ENCODE results near the gene WHRN.

Gene WHRN

DNA sequence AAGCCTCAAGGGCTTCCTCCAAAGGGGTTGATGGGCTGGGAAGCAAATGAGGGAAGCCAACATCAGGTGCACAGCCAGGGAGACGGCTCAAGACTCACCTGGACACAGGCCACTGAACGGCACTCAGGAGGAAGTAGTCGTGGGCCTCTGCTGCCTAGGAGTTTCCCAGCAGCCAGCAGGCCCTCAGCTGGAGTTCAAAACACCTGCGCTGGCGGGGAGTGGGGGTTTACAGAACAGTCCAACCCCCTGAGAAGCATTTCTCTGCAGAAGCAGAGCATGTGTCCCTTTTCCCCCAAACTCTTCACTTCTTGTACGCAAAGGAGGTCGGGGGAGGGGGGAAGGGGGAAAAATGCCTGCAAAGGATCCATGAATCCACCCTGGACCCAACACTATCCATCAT, 2.3 kb downstream of the WHRN start:
- Mint-ChIP-seq H3K36me3 (ENCODE audit: low read depth) (no peaks in the 10 kb centered on the region), H3K27ac (peak overlapping the region; percentile 30), H3K4me1 (ENCODE audit: low read depth) (peaks cover 31% of the 10 kb centered on the region), H3K9me3 (no peaks in the 10 kb centered on the region), H3K4me3 (peak overlapping the region; percentile 63), H3K27me3 (peaks cover 24% of the 10 kb centered on the region)

DNA sequence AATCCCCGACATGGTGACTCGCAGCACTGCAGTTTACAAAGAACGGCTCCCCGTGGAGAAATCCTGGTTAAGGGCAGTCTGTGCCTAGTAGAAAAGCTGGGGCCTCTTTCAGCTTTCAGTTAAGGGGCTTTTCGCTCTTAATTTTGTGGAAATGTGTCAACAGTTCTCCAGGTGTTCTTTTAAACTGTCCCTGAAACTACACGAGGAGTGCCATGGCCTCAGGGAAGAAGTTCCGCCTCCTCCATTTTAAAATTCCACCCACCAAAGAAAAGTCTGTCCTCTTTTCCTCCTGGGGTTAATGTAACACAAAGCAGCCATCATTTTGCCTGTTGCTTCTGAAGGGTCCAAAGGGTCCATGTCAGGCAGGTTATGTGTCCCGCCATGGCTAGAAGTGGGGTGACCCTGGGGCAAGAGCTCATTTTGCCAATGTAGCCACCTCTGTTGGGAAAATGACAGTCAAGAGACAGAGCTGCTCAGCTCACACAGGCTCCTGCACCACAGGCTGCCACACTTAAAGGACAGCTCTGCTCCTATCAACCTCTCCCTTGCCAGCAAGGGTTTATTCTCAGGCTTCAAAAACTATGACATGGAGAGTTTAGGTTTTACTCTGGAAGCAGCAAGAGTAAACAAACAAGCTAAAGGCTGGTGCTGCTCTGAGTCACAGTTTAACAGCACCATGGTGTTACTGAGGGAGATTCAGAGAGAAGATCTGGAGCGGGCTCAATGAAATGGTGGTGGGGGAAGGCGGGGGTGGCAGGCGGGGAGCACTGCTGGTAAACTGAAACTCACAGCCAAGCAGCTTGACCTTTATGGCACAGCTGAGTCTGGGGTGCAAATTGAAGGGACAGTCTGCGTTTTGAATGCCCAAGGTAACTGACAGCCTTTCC, 3.2 kb downstream of the WHRN start:
- Mint-ChIP-seq H3K9me3 (no peaks in the 10 kb centered on the region), H3K27me3 (peaks cover 14% of the 10 kb centered on the region), H3K27ac (peak overlapping the region; percentile 21), H3K4me3 (no peak overlapping the region), H3K4me1 (ENCODE audit: low read depth) (peaks cover 40% of the 10 kb centered on the region), H3K36me3 (ENCODE audit: low read depth) (no peaks in the 10 kb centered on the region)

DNA sequence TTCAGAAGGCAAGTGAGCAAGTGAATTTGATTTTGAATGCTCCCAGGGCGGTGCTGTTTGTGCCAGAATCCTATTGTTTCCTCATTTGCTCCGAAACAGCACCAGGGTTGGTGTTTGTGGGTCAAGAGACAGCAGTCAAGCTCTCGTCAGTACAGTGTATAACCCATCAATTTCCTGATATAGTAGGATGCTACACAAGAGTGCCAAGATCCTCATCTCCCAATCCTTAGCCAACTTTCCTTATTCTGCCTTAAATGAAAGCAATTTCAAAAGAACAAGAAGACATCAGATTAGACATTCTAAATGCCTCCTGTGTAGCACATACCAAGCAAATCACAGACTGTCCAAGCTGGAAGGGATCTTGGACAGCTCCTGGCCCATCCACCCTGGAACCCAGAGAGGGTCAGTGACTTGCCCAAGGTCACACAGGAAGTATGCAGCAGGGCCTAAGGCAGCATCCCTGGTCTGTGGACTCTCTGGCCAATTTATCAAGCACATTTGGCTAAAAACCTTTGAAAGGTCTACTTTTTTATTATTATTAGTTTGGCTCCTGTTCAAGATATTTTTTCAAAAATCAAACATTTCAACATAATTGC, 4.5 kb downstream of the WHRN start:
- peaks cover 2% of the 10 kb centered on the region for H3K27me3 Mint-ChIP-seq
- no peak overlapping the region for H3K4me3 Mint-ChIP-seq
- H3K9me3 Mint-ChIP-seq, result no peaks in the 10 kb centered on the region
- H3K27ac Mint-ChIP-seq, result no peak overlapping the region
- no peaks in the 10 kb centered on the region for H3K36me3 Mint-ChIP-seq (ENCODE audit: low read depth)
- peaks cover 46% of the 10 kb centered on the region for H3K4me1 Mint-ChIP-seq (ENCODE audit: low read depth)

DNA sequence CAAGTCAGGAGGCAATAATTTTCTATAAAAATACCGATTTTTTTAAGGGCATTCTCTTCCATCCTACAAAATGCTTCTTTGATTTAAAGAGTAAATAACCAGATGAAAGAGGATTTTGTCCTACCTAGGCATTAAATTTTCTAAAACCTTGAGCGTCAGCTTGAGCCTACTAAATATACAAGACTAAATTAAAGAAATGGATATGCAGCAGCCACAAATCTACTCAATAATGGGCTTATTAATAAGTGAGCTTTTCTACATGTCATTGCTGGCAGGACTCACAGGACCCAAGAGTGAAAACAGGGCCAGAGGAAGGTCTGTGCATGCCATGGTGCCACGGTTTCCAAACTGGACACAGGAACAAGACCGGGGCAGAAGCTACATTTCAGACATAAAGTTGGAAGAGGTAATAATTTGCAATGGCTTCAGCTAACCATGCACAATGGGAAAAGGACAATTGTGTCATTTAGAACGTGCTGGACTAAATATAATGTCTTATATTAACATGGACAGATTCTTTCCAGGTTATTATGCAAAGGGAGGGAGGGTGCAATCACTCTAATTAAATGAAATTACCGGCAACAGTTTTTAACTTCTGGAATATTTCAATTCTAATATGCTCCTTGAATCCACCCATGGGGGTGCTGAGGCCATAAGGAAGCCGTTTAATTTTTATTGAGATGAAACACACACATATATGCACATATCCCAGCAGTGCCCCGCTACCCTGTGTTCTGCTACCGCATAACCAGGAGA, 5.2 kb downstream of the WHRN start:
- Mint-ChIP-seq H3K4me1 (ENCODE audit: low read depth) (peaks cover 42% of the 10 kb centered on the region), H3K4me3 (no peak overlapping the region), H3K27ac (no peak overlapping the region), H3K9me3 (no peaks in the 10 kb centered on the region), H3K36me3 (ENCODE audit: low read depth) (no peaks in the 10 kb centered on the region), H3K27me3 (peaks cover 5% of the 10 kb centered on the region)

DNA sequence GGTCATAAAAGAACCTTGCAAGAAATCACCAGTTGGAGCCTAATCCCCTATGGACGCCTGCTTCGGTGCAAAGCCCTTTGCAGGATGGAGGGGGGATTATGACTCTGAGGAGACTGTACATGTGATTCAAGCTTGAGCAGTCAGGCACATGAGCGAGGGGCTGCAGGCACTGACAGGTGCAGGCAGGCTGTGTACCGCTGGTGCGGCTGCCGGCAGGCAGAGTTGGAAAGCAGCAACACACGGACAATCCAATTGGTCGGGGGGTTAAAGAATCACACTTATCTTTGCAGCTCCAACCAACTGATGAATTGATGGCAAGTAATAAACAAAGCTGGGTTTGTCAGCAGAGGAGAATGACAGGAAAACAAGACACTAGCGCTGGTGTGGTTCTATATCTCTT, 5.7 kb downstream of the WHRN start:
- H3K27me3 Mint-ChIP-seq, result peaks cover 5% of the 10 kb centered on the region
- no peaks in the 10 kb centered on the region for H3K9me3 Mint-ChIP-seq
- H3K27ac Mint-ChIP-seq, result no peak overlapping the region
- peaks cover 43% of the 10 kb centered on the region for H3K4me1 Mint-ChIP-seq (ENCODE audit: low read depth)
- no peaks in the 10 kb centered on the region for H3K36me3 Mint-ChIP-seq (ENCODE audit: low read depth)
- no peak overlapping the region for H3K4me3 Mint-ChIP-seq

DNA sequence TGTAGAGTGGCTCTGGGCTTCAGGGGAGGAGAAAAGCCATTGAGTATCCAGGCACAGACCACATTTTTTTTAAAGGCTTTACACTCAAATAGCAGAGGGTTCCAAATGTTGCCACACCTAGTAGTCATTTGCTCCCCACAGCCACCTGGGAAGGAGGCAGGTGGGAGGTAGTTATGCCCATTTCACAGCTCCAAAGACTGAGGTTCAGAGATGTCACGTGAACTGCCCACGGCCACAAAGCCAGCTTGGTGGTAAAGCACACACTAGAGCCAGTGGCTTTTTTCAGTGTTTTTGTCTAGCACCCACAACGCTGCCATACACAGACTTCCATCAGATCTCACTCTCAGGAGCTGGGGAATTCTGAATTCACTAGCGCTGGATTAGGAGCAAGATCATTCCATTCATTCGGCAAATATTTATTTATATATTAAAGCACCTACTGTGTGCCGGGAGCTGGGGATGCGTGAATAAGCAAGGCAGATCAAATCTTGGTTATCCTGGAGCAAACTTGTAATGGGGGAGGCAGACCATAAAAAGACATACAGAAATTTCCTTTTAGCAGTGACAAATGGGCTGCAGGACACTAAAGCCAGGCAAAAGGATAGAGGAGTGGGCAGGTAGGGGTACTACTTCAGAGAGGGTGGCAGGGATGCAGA, 7.4 kb downstream of the WHRN start:
- Mint-ChIP-seq H3K4me1 (ENCODE audit: low read depth) (peaks cover 43% of the 10 kb centered on the region), H3K9me3 (no peaks in the 10 kb centered on the region), H3K27me3 (peaks cover 5% of the 10 kb centered on the region), H3K4me3 (no peak overlapping the region), H3K36me3 (ENCODE audit: low read depth) (no peaks in the 10 kb centered on the region), H3K27ac (no peak overlapping the region)

DNA sequence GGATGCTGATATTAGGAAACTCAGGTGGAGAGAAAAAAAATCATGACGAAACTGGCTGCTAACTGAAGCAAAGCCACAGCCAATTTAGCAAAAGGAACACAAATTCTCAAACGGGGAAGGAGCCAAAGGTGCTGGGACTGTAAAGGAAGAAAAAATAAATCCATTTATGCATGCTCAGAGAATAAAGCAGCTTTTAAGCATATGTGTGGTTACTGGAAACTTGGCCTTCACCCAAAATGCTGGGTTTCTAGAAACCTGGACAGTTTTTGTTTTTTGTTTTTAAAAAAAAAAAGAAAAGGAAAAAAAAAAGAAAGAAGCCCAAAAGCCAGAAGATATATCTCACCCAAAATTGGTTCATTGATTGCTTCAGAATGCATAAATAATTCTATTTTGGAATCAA, 8.0 kb downstream of the WHRN start:
- H3K27me3 Mint-ChIP-seq, result peaks cover 5% of the 10 kb centered on the region
- no peaks in the 10 kb centered on the region for H3K9me3 Mint-ChIP-seq
- no peak overlapping the region for H3K4me3 Mint-ChIP-seq
- H3K27ac Mint-ChIP-seq, result no peak overlapping the region
- no peaks in the 10 kb centered on the region for H3K36me3 Mint-ChIP-seq (ENCODE audit: low read depth)
- peaks cover 37% of the 10 kb centered on the region for H3K4me1 Mint-ChIP-seq (ENCODE audit: low read depth)

DNA sequence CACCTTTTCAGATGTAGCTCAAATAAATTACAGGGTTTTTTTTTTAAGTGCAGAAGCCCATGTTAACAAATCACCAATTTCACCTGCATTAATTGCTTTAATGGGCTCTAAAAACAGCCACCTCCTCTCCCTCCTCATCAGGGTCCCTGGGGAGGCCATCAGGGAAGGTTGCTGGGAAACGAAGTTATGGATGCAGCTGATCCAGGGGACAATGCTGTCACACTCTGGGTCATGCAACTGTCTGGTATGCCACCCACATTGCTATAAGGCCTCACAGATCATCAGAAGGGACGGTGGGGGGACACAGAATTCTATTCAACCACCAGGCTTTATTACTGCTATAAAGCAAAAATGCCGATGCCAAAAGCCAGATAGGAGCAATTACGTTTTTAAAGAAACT, 9.3 kb downstream of the WHRN start:
- Mint-ChIP-seq H3K27ac (no peak overlapping the region), H3K36me3 (ENCODE audit: low read depth) (no peaks in the 10 kb centered on the region), H3K9me3 (no peaks in the 10 kb centered on the region)

DNA sequence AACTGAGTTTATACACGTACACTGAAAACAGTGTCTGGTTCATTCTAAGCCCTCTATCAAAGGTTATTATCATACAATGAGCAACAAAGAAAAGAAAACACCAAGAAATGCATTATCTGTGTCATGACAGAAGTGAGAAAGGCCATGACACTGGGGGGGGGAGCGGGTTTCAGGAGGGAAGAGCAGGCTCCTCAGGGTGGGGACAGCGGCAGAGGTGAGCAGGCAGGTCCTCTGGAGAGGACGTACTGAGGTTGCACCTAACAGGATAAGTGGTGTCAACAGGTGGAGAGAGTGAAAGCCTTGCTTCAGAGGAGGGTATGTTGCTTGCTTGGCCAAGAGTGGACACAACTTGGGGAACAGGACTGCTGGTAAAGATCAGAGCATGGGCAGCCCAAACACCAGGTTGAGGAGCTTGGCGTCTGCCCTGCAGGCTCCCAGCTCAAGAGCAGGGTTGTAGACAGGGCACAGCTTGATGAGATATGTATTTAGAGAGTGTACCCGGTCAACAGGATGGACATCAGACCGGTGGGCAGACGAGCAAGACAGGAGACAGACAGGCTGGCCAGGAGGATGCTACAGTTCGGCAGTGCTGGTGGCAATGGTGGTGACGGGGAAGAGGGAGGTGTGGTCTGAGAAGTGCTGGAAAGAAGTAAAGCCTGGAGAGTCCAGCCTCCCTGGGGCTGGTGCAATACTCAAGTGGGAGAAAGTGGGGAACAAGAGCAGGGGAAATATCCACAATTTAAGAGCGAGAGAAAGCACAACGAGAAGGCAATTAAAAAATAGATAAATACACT, 10.3 kb downstream of the WHRN start:
- peaks cover 31% of the 10 kb centered on the region for H3K4me1 Mint-ChIP-seq (ENCODE audit: low read depth)
- H3K4me3 Mint-ChIP-seq, result no peak overlapping the region
- peak overlapping the region; percentile 12 for H3K27ac Mint-ChIP-seq
- H3K36me3 Mint-ChIP-seq (ENCODE audit: low read depth), result no peaks in the 10 kb centered on the region
- H3K9me3 Mint-ChIP-seq, result no peaks in the 10 kb centered on the region
- peaks cover 5% of the 10 kb centered on the region for H3K27me3 Mint-ChIP-seq

More for the DNA sequence above, 9.3 kb downstream of the WHRN start:
- Mint-ChIP-seq H3K4me3 (no peak overlapping the region), H3K4me1 (ENCODE audit: low read depth) (peaks cover 31% of the 10 kb centered on the region), H3K27me3 (peaks cover 5% of the 10 kb centered on the region)

DNA sequence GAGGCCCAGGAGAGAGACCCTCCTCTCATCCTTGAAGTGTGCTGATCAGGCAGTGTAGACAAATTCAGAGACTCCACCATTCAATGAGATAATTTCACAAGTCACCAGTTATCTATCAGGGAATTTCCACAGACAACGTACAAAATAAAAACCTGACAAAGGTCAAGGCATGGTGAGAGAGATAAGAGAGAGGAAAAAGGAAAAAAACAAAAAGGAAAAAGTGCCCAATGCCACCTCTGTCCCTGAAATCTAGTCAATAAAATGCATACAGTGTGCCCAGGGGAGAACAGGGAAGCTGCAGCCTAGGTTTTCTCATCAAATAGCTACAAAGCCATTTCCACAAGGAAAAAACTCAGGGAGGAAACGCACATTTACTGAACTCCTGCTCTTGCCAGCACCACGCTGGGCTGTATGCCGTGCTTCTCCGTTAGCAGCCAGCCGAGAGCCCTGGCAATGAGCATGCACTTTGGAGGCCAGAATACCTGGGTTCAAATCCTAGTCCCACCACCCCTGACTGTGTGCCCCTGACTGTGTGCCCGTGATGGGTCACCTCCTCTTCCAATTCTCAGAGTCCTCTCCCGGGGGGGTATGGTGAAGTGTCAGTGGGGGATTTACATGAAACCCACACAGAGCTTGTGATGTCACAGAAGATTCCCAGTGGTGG, 11.6 kb downstream of the WHRN start:
- Mint-ChIP-seq H3K9me3 (no peaks in the 10 kb centered on the region), H3K27ac (peak overlapping the region; percentile 15), H3K27me3 (peaks cover 5% of the 10 kb centered on the region), H3K4me1 (ENCODE audit: low read depth) (peaks cover 31% of the 10 kb centered on the region), H3K4me3 (no peak overlapping the region), H3K36me3 (ENCODE audit: low read depth) (no peaks in the 10 kb centered on the region)

DNA sequence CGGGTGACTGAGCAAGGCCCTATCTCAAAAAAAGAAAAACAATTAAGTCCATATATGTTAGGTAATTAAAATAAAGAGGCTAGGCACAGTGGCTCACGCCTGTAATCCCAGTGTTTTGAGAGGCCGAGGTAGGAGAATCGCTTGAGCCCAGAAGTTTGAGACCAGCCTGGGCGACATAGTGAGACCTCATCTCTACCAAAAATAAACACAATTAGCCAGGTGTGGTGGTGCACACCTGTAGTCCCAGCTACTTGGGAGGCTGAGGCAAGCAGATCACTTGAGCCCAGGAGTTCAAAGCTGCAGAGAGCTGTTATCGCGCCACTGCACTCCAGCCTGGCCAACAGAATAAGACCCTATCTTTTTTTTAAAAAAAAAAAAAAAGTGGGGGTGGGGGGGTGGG, 12.3 kb downstream of the WHRN start:
- H3K4me1 Mint-ChIP-seq (ENCODE audit: low read depth), result peaks cover 31% of the 10 kb centered on the region
- no peak overlapping the region for H3K4me3 Mint-ChIP-seq
- H3K9me3 Mint-ChIP-seq, result no peaks in the 10 kb centered on the region
- no peaks in the 10 kb centered on the region for H3K36me3 Mint-ChIP-seq (ENCODE audit: low read depth)
- peaks cover 5% of the 10 kb centered on the region for H3K27me3 Mint-ChIP-seq
- no peak overlapping the region for H3K27ac Mint-ChIP-seq

DNA sequence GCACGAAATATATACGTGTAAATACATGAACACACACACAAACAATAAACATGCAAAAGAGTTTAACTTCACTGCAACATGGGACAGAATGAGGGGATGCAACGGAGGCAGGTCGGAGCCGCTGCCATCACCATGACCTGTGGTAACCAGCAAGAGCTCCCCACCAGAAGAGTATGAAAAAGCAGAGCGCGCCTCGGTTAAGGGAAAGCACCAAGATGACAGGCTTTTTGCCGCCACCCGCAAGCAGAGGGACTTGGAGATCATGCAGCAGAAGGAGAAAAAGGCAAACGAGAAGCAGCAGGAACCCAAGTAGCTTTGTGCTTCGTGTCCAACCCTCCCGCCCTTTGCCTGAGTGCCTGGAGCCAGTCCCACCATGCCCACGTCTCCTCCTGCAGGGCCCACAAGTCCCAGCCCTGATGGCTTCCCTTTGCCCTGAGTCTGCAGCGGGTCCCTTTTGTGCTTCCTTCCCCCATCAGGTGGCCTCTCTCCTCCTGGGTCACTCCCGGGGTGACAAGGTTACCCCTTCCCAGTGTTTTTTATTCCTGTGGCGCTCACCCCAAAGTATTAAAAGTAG, 13.8 kb downstream of the WHRN start:
- Mint-ChIP-seq H3K9me3 (no peaks in the 10 kb centered on the region), H3K4me1 (ENCODE audit: low read depth) (peaks cover 23% of the 10 kb centered on the region), H3K4me3 (no peak overlapping the region), H3K36me3 (ENCODE audit: low read depth) (no peaks in the 10 kb centered on the region), H3K27ac (no peak overlapping the region), H3K27me3 (peaks cover 5% of the 10 kb centered on the region)

DNA sequence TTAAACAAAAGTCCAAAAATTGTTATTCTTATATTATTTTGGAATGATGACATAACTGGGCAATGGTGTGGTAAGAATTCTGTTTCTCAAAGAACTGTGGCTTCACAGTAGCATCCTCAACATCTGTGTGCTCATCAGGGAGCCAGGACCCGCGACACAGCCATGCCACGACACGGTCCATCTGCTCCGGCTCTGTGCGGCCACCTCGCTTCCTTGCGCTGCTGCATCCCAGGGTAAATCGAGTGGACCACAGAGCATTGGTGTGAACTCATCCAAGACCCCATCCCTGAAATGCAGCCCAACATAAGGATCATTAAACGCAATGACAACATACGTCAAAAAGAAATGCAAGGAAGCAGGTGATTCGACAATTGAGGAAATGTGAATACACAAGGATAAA, 15.3 kb downstream of the WHRN start:
- no peak overlapping the region for H3K27ac Mint-ChIP-seq
- no peaks in the 10 kb centered on the region for H3K9me3 Mint-ChIP-seq
- H3K36me3 Mint-ChIP-seq (ENCODE audit: low read depth), result no peaks in the 10 kb centered on the region
- H3K27me3 Mint-ChIP-seq, result no peaks in the 10 kb centered on the region
- H3K4me3 Mint-ChIP-seq, result no peak overlapping the region
- peaks cover 34% of the 10 kb centered on the region for H3K4me1 Mint-ChIP-seq (ENCODE audit: low read depth)

Measured in stimulated activated naive CD8-positive, alpha-beta T cell treated with anti-CD3 and anti-CD28 coated beads, Interleukin-15, Interleukin-2, amounts not matched to agents 100 ng/mL and 50 ng/mL, for 24 hours (primary cell).